H9 (cell line): ENCODE data around the gene GRIA1. TPM values are rescaled to one million over a fixed set of nuclear protein-coding genes. Genes with fewer than 3 reads are reported as not detected.

ENCODE experiments used
- DNase-seq: peaks from one replicate; pipeline ENCODE4 v3.0.0-alpha.2; 2017
- H2AFZ ChIP-seq: one replicate; pipeline ENCODE4 v1.6.1; 2013; ENCODE audit warnings: mild to moderate bottlenecking, low read length, control low read depth, moderate library complexity
- H2AK5ac ChIP-seq: 2 replicates; pipeline ENCODE4 v1.6.1; 2013; ENCODE audit warnings: low read length, control low read depth, mixed read lengths; ENCODE audit not compliant: insufficient read length
- H2BK120ac ChIP-seq: one replicate; pipeline ENCODE4 v1.6.1; 2013; ENCODE audit warnings: low read depth, mild to moderate bottlenecking, low read length, control low read depth, inconsistent platforms; ENCODE audit not compliant: poor library complexity, severe bottlenecking
- H2BK12ac ChIP-seq: 2 replicates; pipeline ENCODE4 v1.6.1; 2013; ENCODE audit warnings: low read length, control low read depth, mixed read lengths, low read depth; ENCODE audit not compliant: insufficient read length
- H2BK15ac ChIP-seq: 2 replicates; pipeline ENCODE4 v1.6.1; 2013; ENCODE audit warnings: low read depth, low read length, control low read depth
- H2BK20ac ChIP-seq: one replicate; pipeline ENCODE4 v1.6.1; 2013; ENCODE audit warnings: low read depth, mild to moderate bottlenecking, low read length, control low read depth, inconsistent platforms; ENCODE audit not compliant: poor library complexity, severe bottlenecking
- H2BK5ac ChIP-seq: 2 replicates; pipeline ENCODE4 v1.6.1; 2013; ENCODE audit warnings: low read length, control low read depth, mixed read lengths; ENCODE audit not compliant: insufficient read length
- H3K14ac ChIP-seq: 2 replicates; pipeline ENCODE4 v1.6.1; 2013; ENCODE audit warnings: low read length, control low read depth; ENCODE audit not compliant: insufficient read depth
- H3K18ac ChIP-seq: 2 replicates; pipeline ENCODE4 v1.6.1; 2013; ENCODE audit warnings: low read depth, mild to moderate bottlenecking, mixed read lengths, low read length, control low read depth; ENCODE audit not compliant: insufficient read length
- H3K23ac ChIP-seq: 2 replicates; pipeline ENCODE4 v1.6.1; 2013; ENCODE audit warnings: low read length, control low read depth, mixed read lengths, low read depth; ENCODE audit not compliant: insufficient read length
- H3K23me2 ChIP-seq: 2 replicates; pipeline ENCODE4 v1.6.1; 2013; ENCODE audit warnings: low read depth, mild to moderate bottlenecking, mixed read lengths, low read length, control low read depth; ENCODE audit not compliant: insufficient read length, poor library complexity, severe bottlenecking
- H3K27ac ChIP-seq: 2 replicates; pipeline ENCODE4 v1.5.1; 2013; ENCODE audit warnings: low read length, control low read depth, mixed read lengths, low read depth; ENCODE audit not compliant: insufficient read length
- H3K27me3 ChIP-seq: 2 replicates; pipeline ENCODE4 v1.6.1; 2013; ENCODE audit warnings: low read length, control low read depth, inconsistent platforms; ENCODE audit not compliant: insufficient read depth
- H3K4ac ChIP-seq: 2 replicates; pipeline ENCODE4 v1.6.1; 2013; ENCODE audit warnings: low read depth, mild to moderate bottlenecking, control low read depth, inconsistent platforms, low read length, moderate library complexity
- H3K4me1 ChIP-seq: 2 replicates; pipeline ENCODE4 v1.6.1; 2013; ENCODE audit warnings: low read length, control low read depth, inconsistent platforms; ENCODE audit not compliant: insufficient read depth
- H3K4me2 ChIP-seq: 2 replicates; pipeline ENCODE4 v1.6.1; 2013; ENCODE audit warnings: low read length, control low read depth, mixed read lengths; ENCODE audit not compliant: insufficient read length, insufficient read depth
- H3K56ac ChIP-seq: 2 replicates; pipeline ENCODE4 v1.6.1; 2013; ENCODE audit warnings: low read depth, mild to moderate bottlenecking, mixed read lengths, low read length, control low read depth; ENCODE audit not compliant: insufficient read length
- H3K79me1 ChIP-seq: 2 replicates; pipeline ENCODE4 v1.6.1; 2013; ENCODE audit warnings: low read depth, mild to moderate bottlenecking, moderate library complexity, low read length, control low read depth, inconsistent platforms; ENCODE audit not compliant: insufficient read depth, poor library complexity, severe bottlenecking
- H3K79me2 ChIP-seq: 2 replicates; pipeline ENCODE4 v1.6.1; 2013; ENCODE audit warnings: low read length, control low read depth, inconsistent platforms; ENCODE audit not compliant: insufficient read depth
- H3K9ac ChIP-seq: 2 replicates; pipeline ENCODE4 v1.6.1; 2013; ENCODE audit warnings: low read length, control low read depth, mixed read lengths; ENCODE audit not compliant: insufficient read length; ENCODE audit errors: extremely low read depth
- H3K9me3 ChIP-seq: one replicate; pipeline ENCODE4 v1.6.1; 2013; ENCODE audit warnings: low read depth, low read length, inconsistent platforms; ENCODE audit not compliant: control insufficient read depth
- H3T11ph ChIP-seq: one replicate; pipeline ENCODE4 v1.6.1; 2013; ENCODE audit warnings: mild to moderate bottlenecking, low read length, control low read depth, inconsistent platforms
- H4K20me1 ChIP-seq: one replicate; pipeline ENCODE4 v1.6.1; 2013; ENCODE audit not compliant: control insufficient read depth, insufficient read length, insufficient read depth
- H4K5ac ChIP-seq: 2 replicates; pipeline ENCODE4 v1.6.1; 2013; ENCODE audit warnings: low read depth, mild to moderate bottlenecking, mixed read lengths, low read length, control low read depth; ENCODE audit not compliant: insufficient read length
- H4K8ac ChIP-seq: replicated peaks from 2 replicates; pipeline ENCODE4 v1.6.1; 2013; ENCODE audit warnings: low read length, control low read depth, mixed read lengths, low read depth; ENCODE audit not compliant: insufficient read length
- H4K91ac ChIP-seq: 2 replicates; pipeline ENCODE4 v1.6.1; 2013; ENCODE audit warnings: low read depth, mild to moderate bottlenecking, moderate library complexity, mixed read lengths, low read length, control low read depth; ENCODE audit not compliant: insufficient read length
- H3K27ac Mint-ChIP-seq, 3 experiments: 2 replicates in 2 of 3; 3 replicates in 1 of 3; pipeline ENCODE4 v1.8.0; 2020 to 2021; ENCODE audit warnings: mixed read lengths in 3 of 3, mild to moderate bottlenecking in 1 of 3, moderate library complexity in 1 of 3
- H3K27me3 Mint-ChIP-seq: 2 replicates; pipeline ENCODE4 v1.8.0; 2021; ENCODE audit warnings: low read depth, mild to moderate bottlenecking, moderate library complexity, mixed read lengths
- H3K36me3 Mint-ChIP-seq, 3 experiments: 2 replicates in 2 of 3; 3 replicates in 1 of 3; pipeline ENCODE4 v1.8.0; 2020 to 2021; ENCODE audit warnings: low read depth in 3 of 3, mixed read lengths in 3 of 3; ENCODE audit not compliant: insufficient read depth in 1 of 3
- H3K4me1 Mint-ChIP-seq, 2 experiments: 2 replicates each; pipeline ENCODE4 v1.8.0; 2020; ENCODE audit warnings: mixed read lengths in 2 of 2
- H3K4me3 Mint-ChIP-seq, 2 experiments: 2 replicates in 1 of 2; 3 replicates in 1 of 2; pipeline ENCODE4 v1.8.0; 2020 to 2021; ENCODE audit warnings: mild to moderate bottlenecking in 2 of 2, mixed read lengths in 2 of 2, moderate library complexity in 1 of 2
- H3K9me3 Mint-ChIP-seq, 2 experiments: 2 replicates in 1 of 2; 3 replicates in 1 of 2; pipeline ENCODE4 v1.8.0; 2020; ENCODE audit warnings: mild to moderate bottlenecking in 2 of 2, mixed read lengths in 2 of 2, moderate library complexity in 1 of 2
- WGBS: extraction: QIAGEN DNeasy Blood & Tissue Kit; methylation state at CpG from one replicate; pipeline ENCODE4 v1.1.7; 2013; ENCODE audit warnings: missing lambda C conversion rate, low lambda C conversion rate, mixed read lengths; ENCODE audit not compliant: insufficient read length; ENCODE audit errors: extremely low coverage; 5-methylcytosine and 5-hydroxymethylcytosine counted together
- total RNA-seq: library from RNA; stranded (reverse); gene quantifications from 2 replicates; pipeline ENCODE4 v1.2.1, GENCODE V29; 2021
- TF ChIP-seq, protein P1 (sequence below): fragments of 200-600 bp; sonication (generic); conservative IDR thresholded peaks from 3 replicates; pipeline ENCODE4 v1.8.0; 2021; ENCODE audit warnings: antibody characterized with exemption, mild to moderate bottlenecking

Gene GRIA1
- total RNA-seq, 1 experiment from 2014 or later, result 0.52 TPM

DNA sequence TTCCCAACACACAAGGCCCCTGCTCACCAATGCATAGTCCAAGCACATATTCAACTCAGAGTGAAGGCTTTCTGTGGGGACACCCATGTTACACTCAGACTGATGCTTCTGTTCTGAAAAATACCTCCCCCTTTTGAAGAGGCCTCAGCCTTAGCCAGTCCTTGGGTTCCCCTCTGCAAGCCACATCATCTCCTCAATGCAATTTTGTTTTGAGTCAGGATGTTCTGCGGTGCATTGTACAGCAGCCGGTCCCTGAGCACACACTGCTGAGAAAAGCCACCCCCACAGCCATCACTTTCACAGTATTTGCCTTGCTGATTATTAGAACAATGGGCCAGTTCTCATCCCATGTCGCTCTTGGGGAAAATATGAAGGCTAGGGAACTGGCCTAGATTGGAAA is 307.0 kb downstream of the GRIA1 start:
- no peak overlapping the region for H3K4ac ChIP-seq
- H3K79me2 ChIP-seq, result no peaks in the 10 kb centered on the region
- no peak overlapping the region for H3K9ac ChIP-seq
- no peaks in the 10 kb centered on the region for H3K79me1 ChIP-seq
- H3K9me3 ChIP-seq, result no peaks in the 10 kb centered on the region
- Mint-ChIP-seq H3K27ac (no peak overlapping the region; a peak in 1 of 7 replicates), H3K36me3 (no peaks in the 10 kb centered on the region), H3K4me1 (0 out of 4 replicates have a peak, but pooled peaks cover 0 to 2% of the 10 kb centered on the region in 2 experiments), H3K4me3 (no peak overlapping the region; a peak in 1 of 5 replicates), H3K9me3 (no peaks in the 10 kb centered on the region), H3K27me3 (no peaks in the 10 kb centered on the region)
- no peaks in the 10 kb centered on the region for H4K20me1 ChIP-seq
- no peak overlapping the region for H3K56ac ChIP-seq
- H2BK20ac ChIP-seq, result no peak overlapping the region
- WGBS, result no CpG with 5 or more reads among the region's 3 CpGs
- H2AFZ ChIP-seq, result no peak overlapping the region
- H2BK5ac ChIP-seq, result no peak overlapping the region
- no peak overlapping the region for H2BK12ac ChIP-seq
- no peak overlapping the region for H2AK5ac ChIP-seq
- H3T11ph ChIP-seq, result no peak overlapping the region
- DNase-seq, result no peak
- no peak overlapping the region for H4K5ac ChIP-seq
- H3K18ac ChIP-seq, result no peak overlapping the region
- H3K4me2 ChIP-seq, result no peak overlapping the region
- H3K4me1 ChIP-seq, result no peaks in the 10 kb centered on the region
- no peak overlapping the region for H3K23ac ChIP-seq
- H3K14ac ChIP-seq, result no peak overlapping the region
- H4K8ac ChIP-seq, result no peak overlapping the region
- H3K27ac ChIP-seq, result no peak overlapping the region
- H3K23me2 ChIP-seq, result no peaks in the 10 kb centered on the region
- no peak overlapping the region for H2BK120ac ChIP-seq
- no peak overlapping the region for H2BK15ac ChIP-seq
- no peak overlapping the region for H4K91ac ChIP-seq
- TF ChIP-seq, protein P1, sequence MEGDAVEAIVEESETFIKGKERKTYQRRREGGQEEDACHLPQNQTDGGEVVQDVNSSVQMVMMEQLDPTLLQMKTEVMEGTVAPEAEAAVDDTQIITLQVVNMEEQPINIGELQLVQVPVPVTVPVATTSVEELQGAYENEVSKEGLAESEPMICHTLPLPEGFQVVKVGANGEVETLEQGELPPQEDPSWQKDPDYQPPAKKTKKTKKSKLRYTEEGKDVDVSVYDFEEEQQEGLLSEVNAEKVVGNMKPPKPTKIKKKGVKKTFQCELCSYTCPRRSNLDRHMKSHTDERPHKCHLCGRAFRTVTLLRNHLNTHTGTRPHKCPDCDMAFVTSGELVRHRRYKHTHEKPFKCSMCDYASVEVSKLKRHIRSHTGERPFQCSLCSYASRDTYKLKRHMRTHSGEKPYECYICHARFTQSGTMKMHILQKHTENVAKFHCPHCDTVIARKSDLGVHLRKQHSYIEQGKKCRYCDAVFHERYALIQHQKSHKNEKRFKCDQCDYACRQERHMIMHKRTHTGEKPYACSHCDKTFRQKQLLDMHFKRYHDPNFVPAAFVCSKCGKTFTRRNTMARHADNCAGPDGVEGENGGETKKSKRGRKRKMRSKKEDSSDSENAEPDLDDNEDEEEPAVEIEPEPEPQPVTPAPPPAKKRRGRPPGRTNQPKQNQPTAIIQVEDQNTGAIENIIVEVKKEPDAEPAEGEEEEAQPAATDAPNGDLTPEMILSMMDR, result no peak
- no peaks in the 10 kb centered on the region for H3K27me3 ChIP-seq
